ENCODE measurements around the gene GMDS.

Gene GMDS

GRCh38 chr6:2129182-2129621, 116.2 kb downstream of the GMDS start:
- DNase-seq = no peak

DNA sequence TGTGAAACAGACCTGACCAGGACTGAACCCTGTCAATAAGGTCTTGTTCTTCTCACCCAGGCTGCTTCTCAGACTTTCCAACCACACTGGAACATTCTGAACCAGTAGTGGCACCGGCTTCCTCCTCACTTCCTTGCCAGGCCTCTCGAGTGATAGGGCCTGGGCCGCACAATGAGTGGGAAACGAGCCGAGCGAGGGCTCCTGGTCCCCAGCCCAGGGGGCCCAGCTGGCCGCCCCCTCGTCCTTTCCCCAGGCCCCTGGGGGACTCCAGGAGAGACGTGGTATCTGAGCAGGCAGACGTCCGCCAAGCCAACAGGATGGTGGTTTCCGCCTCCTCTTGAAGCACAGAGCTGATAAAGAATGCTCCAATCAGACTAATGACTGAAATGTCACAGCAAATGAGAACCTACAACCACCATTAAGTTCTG, 117.9 kb downstream of the GMDS start:
- DNase-seq = peak; percentile 7 to 25

DNA sequence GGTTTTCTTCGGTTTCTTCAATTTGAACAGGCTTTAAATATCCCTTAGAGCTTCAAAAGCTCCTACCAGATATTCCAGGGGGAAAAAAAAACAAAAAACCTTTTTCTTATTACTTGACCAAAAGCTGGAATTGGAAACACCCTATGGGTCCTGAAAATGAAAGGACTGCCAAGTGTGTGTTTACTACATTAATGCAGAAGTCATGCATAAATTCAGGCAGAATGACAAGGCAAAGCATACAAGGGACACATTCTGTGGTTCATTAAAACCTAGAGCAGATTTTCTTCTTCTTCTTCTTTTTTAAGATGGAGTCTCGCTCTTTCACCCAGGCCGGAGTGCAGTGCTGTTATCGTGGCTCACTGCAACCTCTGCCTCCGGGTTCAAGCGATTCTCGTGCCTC, 119.1 kb downstream of the GMDS start:
- DNase-seq = no peak

GRCh38 chr6:2125158-2125557, 120.2 kb downstream of the GMDS start:
- DNase-seq = no peak

- DNase-seq = peak in 1 of 2 donors; percentile 2
Measured at GRCh38 chr6:2124260-2124709, 121.1 kb downstream of the GMDS start.

GRCh38 chr6:2120912-2121311, 124.5 kb downstream of the GMDS start:
- no peak for DNase-seq

- no peak for DNase-seq
Measured at GRCh38 chr6:2119275-2119674, 126.1 kb downstream of the GMDS start.

GRCh38 chr6:2118136-2118535, 127.3 kb downstream of the GMDS start:
- DNase-seq = no peak

DNA sequence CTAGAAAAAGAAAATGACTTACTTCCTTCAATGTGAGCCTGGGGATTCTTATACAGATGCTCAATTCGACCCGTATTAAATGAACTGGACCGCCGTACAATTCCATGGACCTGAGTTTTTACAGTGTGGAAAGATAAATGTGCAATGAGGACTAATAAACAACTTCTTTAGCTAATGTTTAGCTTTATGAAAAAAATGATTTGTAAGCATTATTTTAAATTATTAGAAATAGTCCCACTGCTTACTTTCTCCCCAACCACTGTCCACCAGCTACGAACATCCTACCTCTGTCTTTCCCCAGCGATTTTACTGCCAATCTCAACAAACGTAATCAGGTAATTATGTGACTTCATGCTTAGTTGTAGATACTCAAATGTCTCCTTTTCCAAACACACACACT, 128.0 kb downstream of the GMDS start:
- no peak for DNase-seq

DNA sequence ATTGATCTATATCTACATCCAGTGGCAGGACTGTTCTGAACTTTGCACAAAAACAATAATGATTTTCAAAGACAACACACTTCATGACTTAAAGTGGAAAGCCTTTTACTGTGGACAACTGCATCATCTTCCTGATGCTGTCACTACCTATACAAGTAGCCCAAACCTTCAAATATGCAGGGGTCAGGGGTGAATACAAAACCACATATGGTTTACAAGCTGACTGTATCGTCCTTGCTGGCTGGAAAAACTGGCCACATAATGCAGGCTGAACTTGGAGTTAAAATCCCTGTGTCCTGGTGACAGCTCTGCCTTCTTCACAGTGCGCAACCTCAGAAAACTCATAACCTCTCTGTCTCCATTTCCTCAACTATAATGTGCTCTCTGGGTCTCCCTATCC, 128.9 kb downstream of the GMDS start:
- no peak for DNase-seq

GRCh38 chr6:2114100-2114499, 131.3 kb downstream of the GMDS start:
- DNase-seq = no peak

DNA sequence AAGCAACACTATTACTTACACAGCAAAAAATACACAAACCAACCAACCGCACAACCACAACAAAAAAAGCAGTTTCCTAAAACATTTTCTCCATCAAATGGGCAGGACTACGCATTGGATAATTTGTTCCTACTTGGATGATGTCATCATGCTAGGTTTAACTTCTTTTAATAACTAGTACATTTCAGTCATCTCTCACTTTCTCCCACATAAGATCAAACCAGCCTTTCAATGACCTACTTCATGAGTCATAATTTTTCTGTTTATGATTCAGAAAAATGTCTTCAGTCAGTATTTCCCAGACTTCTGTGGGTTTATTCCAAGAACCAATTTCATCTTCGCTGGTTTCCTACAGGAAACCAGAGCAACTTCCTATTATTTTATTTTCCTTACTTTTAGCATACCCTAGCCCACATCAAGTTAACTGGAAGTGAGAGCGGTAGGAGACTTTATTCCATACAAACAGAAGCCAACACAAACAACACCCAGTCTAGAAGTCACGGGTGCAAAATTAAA, 134.2 kb downstream of the GMDS start:
- DNase-seq = peak in 1 of 2 donors; percentile 4

- DNase-seq = no peak
Measured at GRCh38 chr6:2110504-2110903, 134.9 kb downstream of the GMDS start.

- DNase-seq = no peak
Measured at GRCh38 chr6:2109796-2110195, 135.6 kb downstream of the GMDS start.

- DNase-seq = no peak
Measured at GRCh38 chr6:2108700-2109306, 136.6 kb downstream of the GMDS start.

DNA sequence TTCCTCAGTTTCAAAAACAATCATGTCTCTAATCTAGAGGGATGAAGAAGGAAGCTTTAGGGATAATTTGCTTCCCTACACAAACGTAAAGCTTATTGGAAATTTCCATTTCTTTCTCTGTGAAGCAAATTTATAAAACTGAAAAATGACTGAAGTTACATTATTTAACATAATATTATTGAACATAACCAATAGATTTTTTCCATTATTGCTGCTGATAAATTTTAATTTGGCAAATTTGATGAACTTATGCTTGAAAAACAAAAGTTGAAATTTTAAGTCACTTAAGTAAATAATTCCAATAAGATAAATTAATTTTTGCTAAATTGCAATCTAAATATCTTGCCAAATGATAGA, 140.9 kb downstream of the GMDS start:
- no peak for DNase-seq

- peak in 1 of 2 donors; percentile 42 for DNase-seq
Measured at GRCh38 chr6:2103765-2104523, 141.5 kb downstream of the GMDS start.

GRCh38 chr6:2102966-2103365, 142.4 kb downstream of the GMDS start:
- DNase-seq = no peak

DNA sequence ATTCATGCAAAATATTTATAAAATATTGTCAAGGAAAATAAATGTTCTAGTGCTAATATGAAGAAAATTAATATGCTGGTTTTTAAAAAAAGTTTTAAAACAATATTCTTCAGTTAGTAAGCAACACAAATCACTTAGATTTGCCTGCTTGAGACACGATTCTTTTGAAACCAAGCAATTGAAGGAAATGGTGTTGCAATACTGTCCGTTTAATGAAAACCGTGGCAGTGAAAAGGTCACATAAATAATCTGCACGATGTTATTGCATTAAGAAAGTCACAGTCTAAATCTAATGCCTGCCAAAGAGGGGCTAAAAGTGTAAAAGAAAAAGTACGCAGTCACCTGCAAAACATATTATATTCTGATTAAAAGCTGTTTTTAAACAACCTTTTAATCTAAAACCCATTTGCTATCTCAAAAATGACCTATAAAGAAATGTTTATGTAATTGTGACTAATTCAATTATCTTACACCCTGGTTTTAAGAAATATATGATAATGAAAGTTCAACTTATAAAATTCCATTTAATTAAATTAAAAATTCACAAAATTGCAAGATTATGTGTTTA, 143.0 kb downstream of the GMDS start:
- no peak for DNase-seq

DNA sequence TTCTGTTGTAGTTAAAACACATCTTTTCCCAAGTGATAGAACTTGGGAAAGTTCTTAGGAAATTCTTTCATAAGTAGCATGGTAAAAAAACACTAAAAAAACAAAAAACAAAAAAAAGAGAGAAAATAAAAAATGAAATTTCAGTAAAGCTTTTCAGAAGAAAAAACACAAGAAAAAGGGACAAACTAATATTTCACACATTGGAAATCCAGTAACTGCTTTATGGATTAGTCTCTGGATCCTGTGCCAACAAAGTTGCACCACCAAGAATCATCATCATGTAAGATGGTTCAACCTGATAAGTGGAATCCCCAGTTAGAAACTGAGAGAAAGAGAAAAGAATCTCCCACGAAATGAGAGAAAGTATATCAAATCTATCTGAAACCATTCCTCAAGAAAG, 144.2 kb downstream of the GMDS start:
- no peak for DNase-seq

GRCh38 chr6:2099870-2100269, 145.5 kb downstream of the GMDS start:
- no peak for DNase-seq

- no peak for DNase-seq
Measured at GRCh38 chr6:2097464-2097863, 147.9 kb downstream of the GMDS start.

- no peak for DNase-seq
Measured at GRCh38 chr6:2094642-2095041, 150.8 kb downstream of the GMDS start.

- no peak for DNase-seq
Measured at GRCh38 chr6:2086326-2086965, 159.0 kb downstream of the GMDS start.

Measured in CD4-positive, alpha-beta T cell treated with Interferon alpha-2 for 1 hour (primary cell).